ENCODE measurements around the gene ZNF33A.
"Not testable (repeated sequence)": the region's sequence is repeated elsewhere in the genome, so short reads cannot be mapped to it uniquely, and the experiment has no call there.

Gene ZNF33A
- 181 to 217 reads per million in 2 donors for total RNA-seq

DNA sequence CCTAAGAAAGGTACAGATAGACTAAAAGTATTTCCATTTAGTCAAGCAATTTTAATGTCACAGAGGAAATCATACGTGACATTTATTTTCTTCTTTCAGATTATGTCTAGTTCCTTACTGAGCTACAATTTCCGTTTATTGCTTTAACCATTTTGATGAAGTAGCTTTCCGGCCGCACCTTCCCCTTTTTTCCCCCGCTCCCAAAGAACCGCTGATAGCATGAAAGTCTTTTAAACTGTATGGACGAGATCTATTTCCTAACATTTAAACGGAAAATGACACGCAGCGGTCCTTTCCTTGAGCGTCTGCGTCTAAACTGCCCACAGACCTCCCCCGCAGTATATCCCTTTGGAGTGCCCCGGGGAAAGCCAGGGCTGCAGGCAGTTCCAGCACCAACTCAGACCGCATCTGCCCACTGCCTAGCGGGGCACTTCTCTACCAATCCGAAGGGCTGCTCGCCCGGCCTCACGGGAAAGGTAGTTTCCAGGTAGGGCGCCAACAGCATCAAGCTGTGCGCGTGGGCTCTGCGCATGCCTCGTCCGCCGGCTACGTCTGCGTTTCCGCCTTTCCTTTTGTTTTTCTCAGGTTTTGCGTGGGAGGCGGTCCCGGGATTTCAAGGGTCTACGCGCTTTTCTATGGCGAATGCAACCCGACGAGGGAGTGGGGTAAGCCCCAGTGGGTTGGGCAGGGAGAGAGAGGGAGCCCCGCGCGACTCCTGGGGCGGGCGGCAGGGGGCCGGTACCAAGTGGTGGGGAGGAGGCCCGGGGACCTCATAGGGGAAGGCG is at the start of gene ZNF33A:
TSS of gene ZNF33A (plus strand) at position 557 of the 785 bp plus-strand sequence. CDS start 1,667 bp downstream, outside the sequence.
- DNase-seq = peak; percentile 81

DNA sequence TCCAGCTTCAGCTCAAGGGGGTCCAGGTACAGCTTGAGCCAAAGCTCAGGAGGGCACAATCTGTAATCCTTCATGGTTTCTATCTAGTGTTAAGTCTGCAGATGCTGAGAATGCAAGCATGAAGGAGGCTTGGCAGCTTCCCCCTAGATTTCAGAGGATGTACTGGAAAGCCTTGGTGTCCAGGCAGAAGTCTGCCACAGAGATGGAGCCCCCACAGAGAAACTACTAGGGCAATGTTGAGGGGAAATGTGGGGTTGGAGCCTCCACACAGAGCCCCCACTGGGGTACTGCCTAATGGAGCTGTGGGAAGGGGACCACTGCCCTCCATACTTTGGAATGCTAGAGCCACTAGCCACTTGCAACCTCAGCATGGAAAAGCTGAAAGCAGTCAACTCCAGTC is 45.5 kb upstream of the ZNF33A start:
- DNase-seq = no peak

DNA sequence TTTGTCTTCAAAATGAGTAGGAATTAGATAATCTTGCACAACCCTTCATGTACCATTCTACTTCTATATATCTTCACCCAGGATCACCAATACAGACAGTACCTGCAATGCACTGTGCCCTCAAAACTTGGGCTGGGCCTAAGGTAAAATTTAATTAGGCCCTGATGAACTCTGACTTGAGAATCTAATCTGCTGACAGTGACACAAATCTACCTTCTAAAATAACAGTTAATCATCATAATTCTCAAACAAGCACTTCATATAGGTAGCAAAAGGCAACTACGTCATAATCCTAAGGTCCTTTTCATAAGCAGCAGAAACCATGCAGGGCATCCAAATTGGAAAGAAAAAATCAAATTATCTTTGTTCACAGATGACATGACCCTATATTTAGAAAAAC is 38.1 kb upstream of the ZNF33A start:
- no peak for DNase-seq

DNA sequence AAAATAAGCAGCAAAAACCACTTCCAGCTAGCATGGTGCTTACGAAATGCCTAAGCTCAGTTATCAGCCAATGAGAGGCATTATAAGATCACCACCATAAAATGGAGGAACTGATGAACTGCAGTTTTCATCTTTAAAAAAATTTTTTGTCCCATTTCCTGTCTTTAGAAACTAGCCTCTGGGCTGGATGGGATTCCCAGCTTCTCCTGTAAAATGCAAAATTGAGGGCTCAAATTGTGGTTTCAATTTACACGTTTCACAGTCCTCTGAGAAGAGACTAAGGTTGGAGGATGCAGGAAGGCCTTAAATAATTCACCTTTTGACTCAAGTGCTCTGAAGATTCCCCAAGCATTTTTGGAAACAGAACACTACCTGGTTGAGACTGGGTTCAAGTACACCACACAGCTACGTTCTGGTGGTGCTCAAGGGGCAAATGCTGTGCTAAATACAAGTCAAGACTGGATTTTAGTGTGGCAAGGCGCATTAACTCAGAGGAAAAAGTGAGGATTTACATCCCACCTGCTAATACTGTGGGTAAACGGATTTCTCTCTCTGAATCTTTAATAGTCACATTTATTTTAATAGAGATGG is 35.0 kb upstream of the ZNF33A start:
- no peak for DNase-seq

DNA sequence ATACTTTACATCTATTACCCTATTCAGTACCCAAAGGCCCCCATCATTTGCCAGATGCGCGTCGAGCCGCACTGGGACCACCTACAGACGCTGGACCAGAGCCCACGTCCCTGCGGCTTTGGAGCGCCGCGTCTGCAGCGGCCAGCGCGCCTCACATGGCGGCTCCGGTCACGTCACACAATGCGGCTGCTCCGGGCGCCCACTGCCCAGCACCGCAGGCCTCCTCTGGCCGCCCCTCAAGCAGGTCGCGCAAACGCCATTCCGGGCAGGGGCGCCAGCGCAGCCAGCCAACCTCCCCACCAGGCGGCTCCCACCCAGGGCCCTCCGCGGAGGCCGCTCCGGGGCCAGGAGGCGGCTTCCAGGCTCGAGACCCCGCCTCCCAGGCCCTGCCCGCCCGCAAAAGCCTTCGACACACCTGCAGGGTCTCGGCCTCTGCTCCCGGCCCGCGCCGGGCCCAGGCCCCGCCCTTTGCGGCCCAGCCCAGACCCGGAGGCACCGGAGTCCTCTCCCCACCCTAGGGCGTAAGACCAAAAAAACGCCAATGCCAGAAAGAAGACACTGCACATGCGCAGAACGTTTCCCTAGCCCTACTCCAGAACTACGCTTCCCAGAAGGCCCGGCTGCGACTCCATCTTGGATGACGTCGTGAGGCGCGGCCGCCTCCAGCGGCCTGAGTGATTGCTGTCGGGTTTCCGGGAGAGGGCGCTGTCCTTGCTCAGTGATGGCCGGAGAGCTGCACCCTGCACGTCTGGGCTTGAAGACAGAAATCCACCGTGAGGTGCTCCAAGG is 34.2 kb upstream of the ZNF33A start, which contains the start of gene ZNF25:
TSS of gene ZNF25 (minus strand) at position 557 of the 789 bp plus-strand sequence. CDS start 4,925 bp downstream, outside the sequence.
- DNase-seq = peak; percentile 93

DNA sequence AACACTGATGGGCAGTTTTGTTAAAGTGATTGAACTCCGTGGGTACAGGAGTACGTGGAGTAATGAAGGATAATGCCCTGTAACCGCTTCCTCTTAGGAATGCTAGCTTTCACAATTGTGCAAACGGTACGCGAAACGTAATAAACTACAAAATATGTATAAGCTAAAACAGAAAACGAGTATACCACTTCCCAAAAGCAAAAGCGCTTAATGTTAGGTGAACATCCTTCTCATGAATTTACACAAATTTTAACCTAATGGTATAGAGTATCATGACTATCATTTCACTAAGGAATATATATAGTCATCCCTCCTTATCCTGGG is 33.6 kb upstream of the ZNF33A start:
- DNase-seq = no peak

DNA sequence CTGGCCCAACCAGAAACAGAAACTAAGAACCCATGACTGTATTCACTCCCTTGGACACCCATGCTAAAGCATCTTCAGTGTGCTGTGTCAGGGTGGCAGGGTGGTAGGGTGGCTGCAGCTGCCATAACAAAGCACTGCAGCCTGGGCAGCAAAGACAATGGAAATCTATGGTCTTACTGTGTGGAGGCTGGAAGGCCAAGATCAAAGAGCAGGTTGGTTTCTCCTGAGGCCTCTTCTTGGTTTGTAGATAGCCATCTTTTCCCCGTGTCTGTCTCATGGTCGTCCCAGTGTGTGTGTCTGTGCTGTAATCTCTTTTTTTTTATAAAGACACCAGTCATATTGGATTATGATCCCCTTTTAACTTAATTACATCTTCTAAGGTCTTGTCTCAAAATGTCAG is 18.8 kb upstream of the ZNF33A start:
- no peak for DNase-seq

DNA sequence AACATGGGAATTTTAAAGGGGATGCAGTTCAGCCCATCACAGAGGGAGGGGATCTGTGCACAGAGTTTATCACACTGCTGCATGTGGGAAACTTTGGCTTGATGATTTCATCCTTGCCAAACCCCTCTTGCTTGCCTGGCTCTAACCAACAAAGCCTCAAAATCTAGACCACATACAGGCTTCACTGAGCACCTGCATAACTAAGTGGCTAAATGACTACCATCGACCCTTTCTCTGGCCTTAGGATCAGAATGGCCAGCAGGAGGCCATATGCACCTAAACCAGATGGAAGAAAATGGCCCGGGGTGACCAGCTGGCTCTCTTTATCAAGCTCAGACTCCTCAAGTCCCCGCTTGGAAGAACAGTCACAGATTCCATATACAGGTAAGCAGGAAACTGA is 18.4 kb upstream of the ZNF33A start:
- DNase-seq = no peak

DNA sequence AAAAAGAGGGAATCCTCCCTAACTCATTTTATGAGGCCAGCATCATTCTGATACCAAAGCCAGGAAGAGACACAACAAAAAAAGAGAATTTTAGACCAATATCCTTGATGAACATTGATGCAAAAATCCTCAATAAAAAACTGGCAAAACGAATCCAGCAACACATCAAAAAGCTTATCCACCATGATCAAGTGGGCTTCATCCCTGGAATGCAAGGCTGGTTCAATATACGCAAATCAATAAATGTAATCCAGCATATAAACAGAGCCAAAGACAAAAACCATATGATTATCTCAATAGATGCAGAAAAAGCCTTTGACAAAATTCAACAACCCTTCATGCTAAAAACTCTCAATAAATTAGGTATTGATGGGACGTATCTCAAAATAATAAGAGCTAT is 11.6 kb upstream of the ZNF33A start:
- DNase-seq = not testable (repeated sequence)

DNA sequence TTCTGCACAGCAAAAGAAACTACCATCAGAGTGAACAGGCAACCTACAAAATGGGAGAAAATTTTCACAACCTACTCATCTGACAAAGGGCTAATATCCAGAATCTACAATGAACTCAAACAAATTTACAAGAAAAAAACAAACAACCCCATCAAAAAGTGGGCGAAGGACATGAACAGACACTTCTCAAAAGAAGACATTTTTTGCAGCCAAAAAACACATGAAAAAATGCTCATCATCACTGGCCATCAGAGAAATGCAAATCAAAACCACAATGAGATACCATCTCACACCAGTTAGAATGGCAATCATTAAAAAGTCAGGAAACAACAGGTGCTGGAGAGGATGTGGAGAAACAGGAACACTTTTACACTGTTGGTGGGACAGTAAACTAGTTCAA is 10.0 kb upstream of the ZNF33A start:
- not testable (repeated sequence) for DNase-seq

DNA sequence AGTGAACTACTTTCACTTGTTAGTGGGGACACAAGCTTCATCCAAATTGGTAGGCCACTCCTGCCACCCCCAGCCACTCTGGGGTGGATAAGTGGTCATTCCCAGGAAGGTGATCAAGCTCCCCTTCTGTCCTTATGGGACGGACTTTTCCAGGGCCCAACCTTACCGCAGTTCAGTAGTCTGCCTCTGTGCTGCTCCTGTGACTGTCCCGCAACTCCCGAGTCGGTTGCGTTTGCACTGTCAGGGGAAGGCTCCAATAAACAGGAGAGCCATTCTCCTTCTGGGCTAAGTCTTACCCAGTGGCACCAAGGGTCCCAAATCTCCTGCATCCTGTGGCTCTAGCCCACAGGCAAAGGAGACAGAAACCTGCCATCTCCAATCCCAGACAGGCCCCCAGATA is 7.4 kb upstream of the ZNF33A start:
- no peak for DNase-seq

DNA sequence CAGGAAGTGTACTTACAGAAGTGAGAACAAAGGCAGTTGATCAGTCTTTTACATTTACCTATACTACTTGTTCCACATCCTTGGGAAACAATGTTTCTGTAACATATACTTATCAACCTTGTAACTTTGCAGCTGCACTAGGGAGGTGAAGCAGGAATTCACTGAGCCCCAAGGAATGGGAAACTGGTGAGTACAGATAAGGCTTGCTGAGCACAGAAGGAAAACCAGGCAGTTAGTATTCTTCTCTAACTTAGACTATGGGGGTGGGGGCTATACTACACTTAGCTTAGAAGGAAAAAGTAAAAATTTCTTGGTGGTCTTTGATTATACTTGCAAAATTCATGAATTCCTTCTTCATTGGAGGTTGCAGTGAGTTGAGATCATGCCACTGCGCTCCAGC is 6.9 kb upstream of the ZNF33A start:
- DNase-seq = no peak

DNA sequence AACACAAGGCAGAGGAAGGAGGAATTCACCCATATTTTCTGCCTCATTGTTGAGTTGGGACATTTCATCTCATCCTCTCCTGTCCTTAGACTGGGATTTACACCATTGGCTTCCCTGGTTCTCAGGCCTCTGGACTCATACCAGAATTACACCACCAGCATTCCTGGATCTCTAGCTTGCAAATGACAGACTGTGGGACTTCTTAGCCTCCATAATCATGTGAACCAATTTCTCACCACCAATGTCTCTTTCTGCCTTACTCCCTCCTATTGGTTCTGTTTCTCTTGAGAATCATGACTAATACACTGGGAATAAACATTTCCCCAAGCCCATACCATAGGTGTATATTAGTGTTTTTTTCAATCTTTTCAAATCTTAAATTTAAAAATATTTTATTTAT is 2.9 kb upstream of the ZNF33A start:
- DNase-seq = no peak

DNA sequence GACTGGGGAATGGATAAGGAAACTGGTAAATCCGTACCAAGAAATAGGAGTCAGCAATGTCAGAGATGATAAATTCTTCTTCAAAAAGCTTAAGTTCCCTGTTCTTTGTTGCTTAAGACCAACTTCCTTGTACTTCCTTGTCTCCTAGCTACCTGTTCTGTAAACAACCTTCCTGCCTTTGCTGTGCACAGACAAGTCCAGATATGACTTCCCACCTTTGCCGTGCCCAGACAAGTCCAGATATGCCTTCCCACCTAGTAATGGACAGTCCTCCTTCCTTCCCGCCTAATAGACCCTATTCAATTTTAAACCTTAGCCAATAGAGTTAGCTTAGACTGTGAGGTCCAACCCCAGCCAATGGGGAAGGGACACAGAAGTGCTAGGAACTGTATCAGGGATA is 2.5 kb upstream of the ZNF33A start:
- DNase-seq = no peak

DNA sequence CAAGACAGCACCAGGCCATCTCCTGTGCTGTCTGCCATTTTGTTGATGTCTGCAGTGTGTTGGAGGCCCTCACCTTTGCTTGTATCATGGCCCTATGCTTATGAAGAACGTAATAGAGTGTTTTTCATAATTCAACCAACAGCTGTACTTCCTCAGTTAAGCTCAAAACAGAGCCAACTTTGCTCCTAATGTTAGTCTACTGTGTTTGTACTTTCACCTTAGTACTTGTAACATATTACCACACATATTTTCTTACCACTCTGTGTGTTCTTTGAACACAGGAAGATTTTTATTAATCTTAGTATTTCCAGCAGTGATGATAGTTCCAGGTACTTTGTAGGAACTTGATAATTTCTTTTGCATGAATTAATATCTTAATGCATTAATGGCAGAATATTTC is 5.9 kb downstream of the ZNF33A start:
- DNase-seq = no peak

DNA sequence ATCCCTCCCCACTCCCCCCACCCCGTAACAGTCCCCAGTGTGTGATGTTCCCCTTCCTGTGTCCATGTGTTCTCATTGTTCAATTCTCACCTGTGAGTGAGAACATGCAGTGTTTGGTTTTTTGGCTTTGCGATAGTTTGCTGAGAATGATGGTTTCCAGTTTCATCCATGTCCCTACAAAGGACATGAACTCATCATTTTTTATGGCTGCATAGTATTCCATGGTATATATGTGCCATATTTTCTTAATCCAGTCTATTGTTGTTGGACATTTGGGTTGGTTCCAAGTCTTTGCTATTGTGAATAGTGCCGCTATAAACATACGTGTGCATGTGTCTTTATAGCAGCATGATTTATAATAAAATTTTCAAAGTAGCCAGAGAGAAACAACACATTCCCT is 8.6 kb downstream of the ZNF33A start:
- not testable (repeated sequence) for DNase-seq

DNA sequence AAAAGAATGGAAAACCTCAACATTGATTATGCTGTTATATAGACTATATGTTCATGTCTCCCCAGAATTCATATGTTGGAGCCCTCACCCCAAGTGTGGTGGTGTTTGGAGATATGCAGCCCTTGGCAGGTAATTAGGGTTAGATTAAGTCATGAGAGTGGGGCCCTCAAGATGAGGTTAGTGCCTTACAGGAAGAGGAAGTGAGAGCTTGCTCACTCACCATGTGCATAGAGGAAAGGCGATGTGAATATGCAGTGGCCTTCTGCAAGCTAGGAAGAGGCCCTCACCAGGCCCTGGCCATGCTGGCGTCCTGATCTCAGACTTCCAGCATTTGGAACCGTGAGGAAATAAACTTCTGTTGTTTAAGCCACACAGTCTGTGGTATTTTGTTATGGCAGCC is 14.8 kb downstream of the ZNF33A start:
- DNase-seq = no peak

DNA sequence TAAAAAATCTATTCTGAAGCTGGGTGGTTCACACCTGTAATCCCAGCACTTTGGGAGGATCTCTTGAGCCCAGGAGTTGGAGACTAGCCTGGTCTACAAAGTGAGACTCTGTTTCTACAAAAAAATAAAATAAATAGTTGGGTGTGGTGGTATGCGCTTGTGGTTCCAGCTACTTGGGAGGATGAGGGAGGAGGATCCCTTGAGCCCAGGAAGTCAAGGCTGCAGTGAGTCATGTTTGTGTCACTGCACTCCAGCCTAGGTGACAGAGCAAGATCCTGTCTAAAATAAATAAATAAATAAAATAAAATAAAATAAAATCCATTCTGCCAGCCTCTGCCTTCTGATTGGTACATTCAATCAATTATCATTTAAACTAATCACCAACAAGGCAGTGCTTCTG is 17.5 kb downstream of the ZNF33A start:
- DNase-seq = no peak

DNA sequence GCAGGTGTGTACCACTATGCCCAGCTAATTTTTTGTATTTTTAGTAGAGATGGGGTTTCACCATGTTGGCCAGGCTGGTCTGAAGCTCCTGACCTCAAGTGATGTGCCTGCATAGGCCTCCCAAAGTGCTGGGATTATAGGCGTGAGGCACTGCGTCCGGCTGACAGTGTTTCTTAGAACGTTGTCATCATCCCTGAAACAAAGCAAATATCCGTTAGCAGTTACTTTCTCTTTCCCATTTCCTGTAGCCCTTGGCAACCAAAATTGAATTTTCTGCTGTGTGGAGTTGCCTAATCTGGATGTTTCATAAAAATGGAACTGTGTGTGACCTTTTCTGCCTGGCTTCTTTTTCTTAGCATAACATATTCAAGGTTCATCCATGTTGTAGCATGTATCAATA is 22.4 kb downstream of the ZNF33A start:
- DNase-seq = no peak

DNA sequence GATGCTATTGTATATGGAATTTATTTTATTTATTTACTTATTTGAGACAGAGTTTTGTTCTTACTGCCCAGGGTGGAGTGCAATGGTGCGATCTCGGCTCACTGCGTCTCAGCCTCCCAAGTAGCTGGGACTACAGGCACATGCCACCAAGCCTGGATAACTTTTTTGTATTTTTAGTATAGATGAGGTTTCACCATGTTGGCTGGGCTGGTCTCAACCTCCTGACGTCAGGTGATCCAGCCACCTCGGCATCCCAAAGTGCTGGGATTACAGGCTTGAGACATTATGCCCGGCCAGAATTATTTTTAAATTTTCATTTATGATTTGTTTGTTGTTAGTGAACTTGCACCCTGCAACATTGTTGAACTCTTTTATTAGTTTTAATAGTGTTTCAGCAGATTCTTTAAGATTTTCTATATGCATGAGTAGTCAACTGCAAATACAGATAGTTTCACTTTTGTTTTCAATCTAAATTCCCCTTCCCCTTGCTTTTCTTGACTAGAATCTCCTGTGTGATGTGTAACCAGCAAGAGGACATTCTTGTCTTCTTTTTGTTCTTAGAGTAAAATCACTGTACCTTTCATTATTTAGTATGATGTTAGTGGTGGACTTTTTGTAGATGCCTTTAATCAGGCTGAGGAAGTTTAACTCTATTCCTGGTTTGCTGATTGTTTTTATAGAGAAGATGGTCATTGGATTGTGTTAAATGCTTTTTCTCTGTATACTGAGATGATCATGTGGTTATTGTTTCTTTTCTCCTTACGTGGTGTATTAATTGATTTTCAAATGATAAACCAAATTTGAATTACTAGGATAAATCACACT is 27.8 kb downstream of the ZNF33A start:
- no peak for DNase-seq

DNA sequence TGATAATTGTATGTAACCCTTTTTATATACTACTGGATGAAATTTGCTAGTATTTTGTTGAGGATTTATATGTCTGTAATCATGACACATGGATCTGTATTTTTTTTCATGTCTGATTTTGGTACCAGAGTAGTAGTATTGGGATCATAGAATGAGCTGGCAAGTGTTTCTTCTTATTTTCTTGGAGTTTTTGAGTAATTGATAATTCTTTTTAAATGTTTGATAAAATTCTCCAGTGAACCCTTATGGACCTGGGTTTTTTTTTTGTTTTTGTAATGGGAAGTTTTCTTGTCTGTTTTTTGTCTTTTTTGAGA is 28.4 kb downstream of the ZNF33A start:
- DNase-seq = no peak

DNA sequence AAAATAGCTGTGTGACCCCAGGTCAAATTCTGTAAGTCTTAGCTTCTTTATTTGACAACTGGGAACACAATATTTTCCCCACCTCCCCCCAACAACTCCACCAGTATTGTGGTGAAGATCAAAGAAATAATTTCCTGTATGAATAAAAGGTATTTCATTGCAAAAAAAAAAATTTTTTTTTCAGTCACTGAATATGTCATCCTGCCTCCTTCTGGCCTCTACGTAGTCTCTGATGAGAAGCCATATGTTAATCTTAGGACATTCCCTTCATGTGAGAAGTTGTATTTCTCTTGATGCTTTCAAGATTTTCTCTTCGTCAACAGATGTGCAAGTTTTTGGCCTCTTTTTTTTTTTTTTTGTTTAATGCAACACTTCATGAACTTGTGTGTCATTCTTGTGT is 33.0 kb downstream of the ZNF33A start:
- no peak for DNase-seq

DNA sequence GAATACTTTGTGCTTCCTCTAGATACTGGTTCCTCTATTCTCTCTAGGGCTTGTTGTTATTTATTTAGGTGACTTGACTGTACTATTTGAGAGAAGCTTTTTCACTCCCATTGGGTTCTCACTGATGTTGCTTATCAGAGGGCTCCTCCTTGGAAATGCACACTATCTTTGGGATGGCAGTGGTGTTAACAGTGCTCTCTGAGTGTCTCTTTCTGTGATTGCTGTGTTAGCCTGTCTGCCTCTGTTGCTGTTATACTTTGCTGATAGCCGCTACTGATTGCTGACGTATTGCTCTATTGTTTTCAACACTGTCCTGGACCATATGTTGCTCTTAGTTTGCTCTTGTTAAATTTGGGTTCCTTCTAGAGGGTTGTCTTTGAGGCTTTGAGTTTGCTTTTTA is 34.7 kb downstream of the ZNF33A start:
- no peak for DNase-seq

Measured in activated gamma-delta T cell (primary cell).